Memory B cell (primary cell): ENCODE measurements around the gene GART.
"Not testable (repeated sequence)": the region's sequence is repeated elsewhere in the genome, so short reads cannot be mapped to it uniquely, and the experiment has no call there.

ENCODE experiments used
- ATAC-seq: fragments of 150-1000 bp; cut with Tn5 transposase; 2 replicates; pipeline ENCODE4 v1.10.0; 2021; ENCODE audit warnings: low read depth, mild to moderate bottlenecking, moderate library complexity
- DNase-seq, 2 donors: peaks; one replicate each; pipeline ENCODE4 v3.0.0; 2022; ENCODE audit warnings: low spot score in 2 of 2
- H3K27ac Mint-ChIP-seq: one replicate; pipeline ENCODE4 v1.8.0; 2022; ENCODE audit warnings: mild to moderate bottlenecking, moderate library complexity, mixed read lengths
- H3K27me3 Mint-ChIP-seq: one replicate; pipeline ENCODE4 v1.8.0; 2022; ENCODE audit warnings: mixed read lengths
- H3K36me3 Mint-ChIP-seq: one replicate; pipeline ENCODE4 v1.8.0; 2022; ENCODE audit warnings: mild to moderate bottlenecking, mixed read lengths
- H3K4me1 Mint-ChIP-seq: one replicate; pipeline ENCODE4 v1.8.0; 2022; ENCODE audit warnings: mixed read lengths
- H3K4me3 Mint-ChIP-seq: one replicate; pipeline ENCODE4 v1.8.0; 2022; ENCODE audit warnings: mild to moderate bottlenecking, moderate library complexity, mixed read lengths
- H3K9me3 Mint-ChIP-seq: one replicate; pipeline ENCODE4 v1.8.0; 2022; ENCODE audit warnings: mixed read lengths

GART gene

DNA sequence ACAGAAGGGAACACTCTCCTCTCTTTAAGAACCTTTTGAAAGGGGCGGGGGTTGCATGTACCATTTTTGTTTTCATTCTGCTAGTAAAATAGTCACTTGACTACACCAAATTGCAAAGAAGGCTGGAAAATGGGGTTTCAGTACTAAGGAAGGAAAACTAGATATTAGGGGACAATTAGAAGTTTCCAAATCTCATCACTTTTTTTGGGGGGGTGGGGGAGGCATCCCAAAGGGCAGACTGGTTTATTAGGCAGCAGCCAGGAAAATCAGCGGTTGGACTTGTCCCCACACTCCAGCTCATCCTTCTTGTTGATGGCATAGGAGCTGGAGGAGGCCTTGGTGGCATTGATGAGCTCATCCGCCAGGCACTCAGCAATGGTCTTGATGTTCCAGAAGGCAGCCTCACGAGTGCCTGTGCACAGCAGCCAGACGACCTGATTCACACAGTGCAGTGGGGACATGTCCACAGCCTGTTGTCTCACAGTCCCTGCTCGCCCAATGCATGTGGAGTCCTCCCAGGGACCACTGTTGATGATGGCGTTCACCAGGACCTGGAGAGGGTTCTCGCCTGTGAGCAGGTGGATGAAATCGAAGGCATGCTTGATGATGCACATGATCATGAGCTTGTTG, 60.5 kb downstream of the GART start:
- Mint-ChIP-seq H3K4me3 (peak overlapping the region; percentile 8), H3K9me3 (no peaks in the 10 kb centered on the region), H3K27me3 (no peaks in the 10 kb centered on the region), H3K36me3 (no peaks in the 10 kb centered on the region), H3K27ac (no peak overlapping the region), H3K4me1 (peaks cover 16% of the 10 kb centered on the region)
- no peak for ATAC-seq
- no peak for DNase-seq

DNA sequence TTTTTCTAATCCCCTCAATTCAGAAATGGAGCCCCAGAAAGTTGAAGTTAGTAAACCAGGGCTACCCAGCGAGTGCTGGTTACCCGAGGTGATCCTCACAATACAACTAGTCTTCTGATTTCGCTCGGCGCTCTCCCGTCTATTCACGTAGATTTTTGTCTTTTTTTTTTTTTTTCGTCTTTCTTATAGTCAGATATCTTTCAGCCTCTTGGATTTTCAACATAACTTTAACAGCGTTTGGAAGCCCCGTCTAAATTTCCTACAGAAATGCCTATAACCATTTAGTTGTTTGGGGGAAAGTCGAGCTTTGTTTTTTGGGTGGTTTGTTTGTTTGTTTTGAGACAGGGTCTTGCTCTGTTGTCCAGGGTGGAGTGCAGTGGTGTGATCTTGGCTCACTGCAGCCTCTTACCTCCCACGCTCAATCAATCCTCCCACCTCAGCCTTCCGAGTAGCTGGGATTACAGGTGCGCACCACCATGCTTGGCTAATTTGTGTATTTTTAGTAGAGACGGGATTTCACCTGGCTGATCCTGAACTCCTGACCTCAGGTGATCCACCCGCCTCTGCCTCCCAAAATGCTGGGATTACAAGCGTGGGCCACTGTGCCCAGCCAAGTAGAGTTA, 61.3 kb downstream of the GART start:
- Mint-ChIP-seq H3K4me3 (peak overlapping the region; percentile 88), H3K36me3 (no peaks in the 10 kb centered on the region), H3K27me3 (no peaks in the 10 kb centered on the region), H3K4me1 (peaks cover 16% of the 10 kb centered on the region), H3K9me3 (no peaks in the 10 kb centered on the region), H3K27ac (peak overlapping the region; percentile 80)
- ATAC-seq (no peak), DNase-seq (no peak)

DNA sequence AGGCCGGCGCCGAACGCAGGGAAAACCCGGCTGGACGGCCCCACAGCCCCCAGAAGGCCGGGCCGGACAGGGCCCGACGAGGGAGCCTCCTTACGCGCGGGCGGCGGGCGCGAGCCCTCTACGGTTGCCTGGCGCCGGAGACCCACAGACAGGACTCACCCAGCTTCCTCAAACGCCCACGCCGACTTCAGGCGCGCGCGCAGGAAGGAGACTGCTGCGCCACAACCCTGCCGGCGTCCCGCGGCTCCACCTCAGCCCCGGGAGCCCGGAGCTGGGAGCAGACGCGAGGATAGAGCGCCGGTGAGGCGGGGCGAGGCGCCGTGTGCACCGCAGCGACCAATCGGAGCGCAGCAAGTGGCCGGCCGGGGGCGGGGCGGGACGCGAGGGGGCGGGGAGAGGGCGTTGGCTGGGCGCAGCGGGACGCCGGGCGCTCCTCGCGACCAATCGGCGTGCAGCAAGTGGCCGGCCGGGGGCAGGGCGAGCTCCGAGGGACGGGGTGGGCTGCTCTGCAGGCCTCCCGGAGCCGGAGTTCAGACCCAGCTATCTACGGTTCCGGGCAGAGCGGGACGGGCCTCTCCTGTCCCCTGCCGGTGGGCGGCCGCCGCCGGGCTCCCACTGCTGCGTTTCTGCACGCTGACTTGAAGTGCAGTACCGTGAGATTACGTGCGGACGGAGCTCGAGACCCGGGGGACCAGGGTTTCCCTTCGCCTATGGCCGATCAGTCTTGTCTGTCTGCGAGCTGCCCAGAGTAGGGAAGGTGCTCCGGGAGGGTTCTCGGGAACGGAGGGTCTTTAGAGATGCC, 62.0 kb downstream of the GART start, which contains the start of gene TMEM50B:
Gene TMEM50B, minus strand, starts transcription at position 296 of the 802 bp plus-strand sequence. CDS start 11,089 bp downstream, outside the sequence.
- Mint-ChIP-seq H3K27ac (peak within 1 kb of the TSS; percentile 86), H3K4me3 (peak within 1 kb of the TSS; percentile 88), H3K27me3 (no peaks in the 10 kb centered on the region), H3K9me3 (no peaks in the 10 kb centered on the region), H3K4me1 (peaks cover 16% of the 10 kb centered on the region), H3K36me3 (no peaks in the 10 kb centered on the region)
- ATAC-seq (peak; percentile 83), DNase-seq (peak; percentile 87)

DNA sequence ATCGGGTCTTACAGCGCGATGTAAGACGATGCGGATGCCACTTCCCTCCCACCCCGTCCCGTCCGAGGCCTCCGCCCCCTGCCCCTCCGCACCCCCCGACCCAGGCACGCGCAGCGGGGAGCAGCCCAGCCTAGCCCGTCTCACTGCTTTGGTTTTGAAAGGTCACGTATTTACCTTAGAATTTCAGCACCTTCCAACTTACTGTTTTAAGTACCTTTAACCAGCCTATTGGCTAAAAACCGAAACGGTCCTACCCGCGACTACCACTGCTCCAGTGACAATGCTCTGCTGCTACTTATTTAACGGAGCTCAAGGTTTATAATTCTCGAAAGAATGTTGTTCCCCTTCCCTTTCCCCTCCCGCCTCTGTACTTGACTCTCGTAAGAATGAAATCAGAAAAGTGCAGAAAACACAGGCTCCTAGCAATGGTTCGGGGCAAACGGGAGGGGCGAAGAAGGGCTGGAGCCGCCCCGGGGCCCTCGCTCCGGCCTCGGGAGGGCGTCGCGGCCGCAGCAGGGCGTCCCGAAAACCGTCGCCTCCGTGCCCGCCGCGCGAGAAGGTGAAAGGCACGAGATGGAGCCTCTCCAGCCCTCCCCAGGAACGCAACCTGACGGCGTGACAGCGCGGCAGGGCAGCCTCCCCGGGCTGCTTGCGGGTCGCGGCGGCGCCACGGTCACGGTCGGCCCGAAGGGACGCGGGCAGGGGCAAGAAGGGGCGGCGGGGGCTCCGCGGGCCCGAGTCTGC, 62.8 kb downstream of the GART start:
- peak overlapping the region; percentile 86 for H3K27ac Mint-ChIP-seq
- H3K4me3 Mint-ChIP-seq = peak overlapping the region; percentile 88
- DNase-seq (no peak), ATAC-seq (peak; percentile 19)
- peaks cover 16% of the 10 kb centered on the region for H3K4me1 Mint-ChIP-seq
- H3K36me3 Mint-ChIP-seq = no peaks in the 10 kb centered on the region
- no peaks in the 10 kb centered on the region for H3K9me3 Mint-ChIP-seq
- H3K27me3 Mint-ChIP-seq = no peaks in the 10 kb centered on the region

DNA sequence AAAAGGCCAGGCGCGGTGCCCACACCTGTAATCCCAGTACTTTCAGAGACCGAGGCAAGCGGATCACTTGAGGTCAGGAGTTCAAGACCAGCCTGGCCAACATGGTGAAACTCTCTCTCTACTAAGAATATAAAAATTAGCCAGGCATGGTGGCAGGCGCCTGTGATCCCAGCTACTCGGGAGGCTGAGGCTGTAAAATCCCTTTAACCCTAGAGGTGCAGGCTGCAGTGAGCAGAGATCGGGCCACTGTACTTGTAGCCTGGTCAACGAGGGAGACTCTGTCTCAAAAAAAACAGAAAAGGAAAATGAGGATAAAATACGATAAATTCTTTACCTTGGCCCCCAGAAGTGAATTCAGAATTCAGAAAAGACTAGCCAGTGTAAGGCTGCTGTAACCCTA, 63.7 kb downstream of the GART start:
- Mint-ChIP-seq H3K9me3 (no peaks in the 10 kb centered on the region), H3K27me3 (no peaks in the 10 kb centered on the region), H3K4me1 (peaks cover 21% of the 10 kb centered on the region), H3K27ac (peak overlapping the region; percentile 86), H3K4me3 (peak overlapping the region; percentile 88), H3K36me3 (peaks cover 5% of the 10 kb centered on the region)
- DNase-seq (no peak), ATAC-seq (no peak)

DNA sequence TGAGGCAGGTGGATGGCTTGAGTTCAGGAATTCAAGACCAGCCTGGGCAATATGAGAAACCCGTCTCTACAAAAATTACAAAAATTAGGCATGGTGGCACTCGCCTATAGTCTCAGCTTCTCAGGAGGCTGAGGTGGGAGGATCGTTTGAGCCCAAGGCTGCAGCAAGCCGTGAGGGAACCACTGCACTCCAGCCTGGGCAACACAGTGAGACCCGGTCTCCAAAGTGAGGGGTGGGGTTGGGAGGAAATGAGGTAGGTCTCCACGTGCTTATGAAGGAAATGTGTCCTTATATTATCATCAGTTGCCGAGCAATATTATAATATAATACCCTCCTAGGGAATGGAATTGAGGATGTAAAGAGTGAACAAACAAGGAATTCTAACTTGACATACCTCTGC, 64.9 kb downstream of the GART start:
- no peak for DNase-seq
- Mint-ChIP-seq H3K27me3 (no peaks in the 10 kb centered on the region), H3K4me3 (no peak overlapping the region), H3K9me3 (no peaks in the 10 kb centered on the region), H3K4me1 (peaks cover 21% of the 10 kb centered on the region), H3K36me3 (peaks cover 9% of the 10 kb centered on the region), H3K27ac (no peak overlapping the region)
- ATAC-seq = no peak

DNA sequence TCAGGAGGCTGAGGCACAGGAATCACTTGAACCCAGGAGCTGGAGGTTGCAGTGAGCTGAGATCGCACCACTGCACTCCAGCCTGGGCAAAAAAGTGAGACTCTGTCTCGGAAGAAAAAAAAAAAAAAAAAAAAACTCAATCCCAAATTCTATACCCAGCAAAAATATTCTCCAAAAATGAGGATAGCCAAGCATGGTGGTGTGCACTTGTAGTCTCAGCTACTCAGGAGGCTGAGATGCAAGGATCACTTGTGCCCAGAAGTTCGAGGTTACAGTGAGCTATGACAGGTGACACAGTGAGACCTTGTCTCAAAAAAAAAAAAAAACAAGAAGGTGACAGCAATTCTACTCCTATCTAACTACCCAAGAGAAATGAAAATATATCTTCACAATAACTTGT, 68.6 kb downstream of the GART start:
- no peak for DNase-seq
- H3K9me3 Mint-ChIP-seq = no peaks in the 10 kb centered on the region

DNA sequence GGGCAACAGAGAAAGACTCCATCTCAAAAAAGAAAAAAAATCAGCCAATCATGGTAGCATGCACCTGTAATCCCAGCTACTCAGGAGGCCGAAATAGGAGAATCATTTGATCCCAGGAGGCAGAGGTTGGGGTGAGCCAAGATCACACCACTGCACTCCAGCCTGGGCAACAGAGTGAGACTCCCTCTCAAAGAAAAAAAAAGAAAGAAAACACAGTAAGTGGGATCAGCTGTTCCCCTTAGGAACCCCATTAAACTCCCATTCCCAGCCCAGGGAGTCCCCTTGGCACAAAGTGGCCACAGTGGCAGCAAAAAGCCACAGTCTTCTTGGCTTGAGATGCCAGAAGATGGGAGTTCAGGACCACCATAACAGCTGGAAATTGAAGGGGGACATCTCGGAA, 71.2 kb downstream of the GART start:
- Mint-ChIP-seq H3K4me1 (peaks cover 5% of the 10 kb centered on the region), H3K27ac (no peak overlapping the region), H3K27me3 (no peaks in the 10 kb centered on the region), H3K9me3 (no peaks in the 10 kb centered on the region), H3K4me3 (no peak overlapping the region), H3K36me3 (peaks cover 11% of the 10 kb centered on the region)
- DNase-seq (no peak), ATAC-seq (no peak)

More for the DNA sequence above, 68.6 kb downstream of the GART start:
- no peaks in the 10 kb centered on the region for H3K27me3 Mint-ChIP-seq
- H3K36me3 Mint-ChIP-seq = peaks cover 11% of the 10 kb centered on the region
- ATAC-seq = no peak
- H3K27ac Mint-ChIP-seq = no peak overlapping the region
- peaks cover 9% of the 10 kb centered on the region for H3K4me1 Mint-ChIP-seq
- no peak overlapping the region for H3K4me3 Mint-ChIP-seq

DNA sequence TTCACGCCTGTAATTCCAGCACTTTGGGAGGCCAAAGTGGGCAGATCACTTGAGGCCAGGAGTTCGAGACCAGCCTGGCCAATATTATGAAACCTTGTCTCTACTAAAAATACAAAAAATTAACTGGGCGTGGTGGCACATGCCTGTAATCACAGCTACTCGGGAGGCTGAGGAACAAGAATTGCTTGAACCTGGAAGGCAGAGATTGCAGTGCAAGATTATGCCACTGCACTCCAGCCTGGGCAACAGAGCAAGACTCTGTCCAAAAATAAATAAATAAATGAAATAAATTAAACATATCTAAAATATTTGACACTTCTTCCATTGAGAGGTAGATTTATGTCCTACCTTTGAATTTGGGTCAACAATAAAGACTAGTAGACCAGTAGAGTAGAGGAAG, 72.7 kb downstream of the GART start:
- not testable (repeated sequence) for ATAC-seq, H3K4me1 Mint-ChIP-seq, DNase-seq, H3K4me3 Mint-ChIP-seq, H3K9me3 Mint-ChIP-seq, H3K27me3 Mint-ChIP-seq, H3K27ac Mint-ChIP-seq
- H3K36me3 Mint-ChIP-seq = peaks cover 11% of the 10 kb centered on the region

DNA sequence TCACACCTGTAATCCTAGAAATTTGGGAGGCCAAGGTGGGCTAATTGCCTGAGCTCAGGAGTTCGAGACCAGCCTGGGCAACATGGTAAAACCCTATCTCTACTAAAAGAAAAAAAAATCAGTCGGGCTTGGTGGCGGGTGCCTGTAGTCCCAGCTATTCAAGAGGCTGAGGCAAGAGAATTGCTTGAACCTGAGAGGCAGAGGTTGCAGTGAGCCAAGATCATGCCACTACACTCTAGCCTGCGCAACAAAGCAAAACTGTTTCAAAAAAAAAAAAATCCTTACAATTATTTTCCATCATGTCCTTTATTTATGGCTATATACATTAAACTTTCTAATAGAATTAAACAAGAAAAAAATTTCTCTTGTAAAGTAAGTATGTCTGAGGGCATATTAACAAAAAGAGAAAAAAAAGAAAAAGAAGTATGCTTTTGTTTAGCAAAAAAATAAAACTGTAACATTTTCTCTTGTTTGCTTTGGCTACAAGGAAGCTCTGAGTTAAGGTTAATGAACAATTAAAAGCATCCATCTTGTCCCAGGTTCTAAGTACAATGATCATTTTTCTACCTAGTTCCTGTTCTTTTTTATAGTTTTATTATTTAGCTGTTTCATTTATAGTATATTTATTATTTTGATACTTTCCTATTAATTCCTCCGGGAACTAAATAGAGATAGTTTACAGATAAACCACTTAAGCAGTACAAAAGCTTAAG, 80.2 kb downstream of the GART start:
- ATAC-seq (no peak), DNase-seq (no peak)
- no peaks in the 10 kb centered on the region for H3K9me3 Mint-ChIP-seq
- H3K4me3 Mint-ChIP-seq = no peak overlapping the region
- H3K27ac Mint-ChIP-seq = no peak overlapping the region
- no peaks in the 10 kb centered on the region for H3K27me3 Mint-ChIP-seq
- H3K36me3 Mint-ChIP-seq = peaks cover 11% of the 10 kb centered on the region
- H3K4me1 Mint-ChIP-seq = no peaks in the 10 kb centered on the region

DNA sequence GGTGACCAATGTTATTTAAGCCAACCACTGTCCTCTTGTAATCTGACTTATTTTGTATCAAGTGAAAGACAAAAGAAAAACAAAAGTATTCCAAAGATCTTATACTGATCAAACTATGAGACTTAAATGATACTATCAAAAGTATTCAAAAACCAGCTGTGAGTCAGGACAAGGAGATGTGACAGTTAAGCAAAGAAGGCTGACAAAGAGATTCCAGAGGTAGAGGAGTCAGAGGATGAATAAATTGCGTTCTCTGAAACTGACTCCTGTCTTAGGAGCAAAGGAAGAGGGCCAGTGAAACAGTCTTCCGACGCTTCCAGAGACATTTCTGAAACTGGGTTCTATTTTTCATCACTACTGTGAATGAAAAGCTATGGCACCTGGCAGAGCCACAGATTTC, 83.1 kb downstream of the GART start:
- Mint-ChIP-seq H3K27me3 (no peaks in the 10 kb centered on the region), H3K27ac (peak overlapping the region; percentile 55), H3K4me1 (no peaks in the 10 kb centered on the region), H3K36me3 (peaks cover 11% of the 10 kb centered on the region), H3K4me3 (no peak overlapping the region), H3K9me3 (no peaks in the 10 kb centered on the region)
- DNase-seq = no peak
- no peak for ATAC-seq

DNA sequence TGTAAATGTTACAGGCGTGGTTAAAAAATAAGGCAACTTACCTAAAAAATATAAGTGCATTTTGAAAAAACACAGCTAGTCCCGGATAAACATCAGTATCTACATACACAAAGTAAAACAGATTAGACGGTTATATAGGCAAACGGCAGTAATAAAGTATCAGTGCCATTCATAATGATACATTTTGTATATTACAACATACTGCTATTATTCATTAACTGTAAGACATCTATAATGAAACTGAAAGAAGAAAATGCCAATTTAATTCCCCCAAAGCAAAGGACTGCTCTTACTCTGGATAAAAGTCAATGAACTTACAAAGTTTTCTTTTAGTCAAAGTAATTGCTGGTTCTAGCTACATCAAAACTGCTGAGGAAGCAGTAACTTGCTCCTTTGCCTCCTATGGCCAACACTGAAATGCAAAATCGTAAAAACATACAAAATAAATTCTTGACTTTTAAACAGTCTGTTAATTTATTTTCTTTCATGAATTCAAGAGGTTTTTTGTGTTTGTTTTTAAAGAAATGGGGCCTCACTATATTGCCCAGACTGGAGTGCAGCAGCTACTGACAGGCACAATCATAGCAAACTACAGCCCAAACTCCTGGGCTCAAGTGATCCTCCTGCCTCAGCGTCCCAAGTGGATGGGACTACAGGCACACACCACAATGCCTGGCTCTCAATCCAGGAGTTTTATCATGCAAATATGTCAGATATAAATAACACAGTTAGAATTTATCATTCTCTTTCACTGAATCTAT, 86.1 kb downstream of the GART start:
- ATAC-seq = no peak
- peaks cover 21% of the 10 kb centered on the region for H3K36me3 Mint-ChIP-seq

More for the DNA sequence above, 86.1 kb downstream of the GART start:
- no peak for DNase-seq
- H3K9me3 Mint-ChIP-seq = no peaks in the 10 kb centered on the region
- H3K27ac Mint-ChIP-seq = no peak overlapping the region
- no peak overlapping the region for H3K4me3 Mint-ChIP-seq
- no peaks in the 10 kb centered on the region for H3K27me3 Mint-ChIP-seq
- H3K4me1 Mint-ChIP-seq = no peaks in the 10 kb centered on the region
